Brain microvascular endothelial cell (primary cell): Measurements from ENCODE around the gene TPM4.
"Not testable (repeated sequence)": the region's sequence is repeated elsewhere in the genome, so short reads cannot be mapped to it uniquely, and the experiment has no call there.

ENCODE experiments used
- DNase-seq: peaks from one replicate; pipeline ENCODE4 v3.0.0-alpha.2; 2020
- H3K27ac ChIP-seq: fragments of 250-450 bp; sonication (Bioruptor Pico); 2 replicates; pipeline ENCODE4 v1.5.1; 2020; ENCODE audit warnings: mild to moderate bottlenecking, moderate library complexity
- H3K27me3 ChIP-seq: fragments of 250-450 bp; sonication (Bioruptor Pico); replicated peaks from 2 replicates; pipeline ENCODE4 v1.5.1; 2020; ENCODE audit warnings: mild to moderate bottlenecking
- H3K36me3 ChIP-seq: fragments of 250-450 bp; sonication (Bioruptor Pico); replicated peaks from 2 replicates; pipeline ENCODE4 v1.5.1; 2020; ENCODE audit warnings: mild to moderate bottlenecking
- H3K4me3 ChIP-seq: 2 replicates; pipeline ENCODE4 v1.5.1; 2011; ENCODE audit warnings: low read depth, mild to moderate bottlenecking, control low read depth, low read length, moderate library complexity
- CTCF ChIP-seq: IDR thresholded peaks from 2 replicates; pipeline ENCODE4 v1.5.1; 2011; ENCODE audit warnings: low read depth, mild to moderate bottlenecking, moderate library complexity, low read length, control low read depth, inconsistent platforms; ENCODE audit errors: missing control alignments
- in situ Hi-C: cut with HindIII; loops from 2 replicates; pipeline ENCODE4 v1.10.0; 2017; ENCODE audit warnings: low sequenced_read_pairs, low pct_ligation_motif_present

The TPM4 gene

GRCh38 chr19:16095071-16095571, 18.8 kb downstream of the TPM4 start:
- in situ Hi-C loops, result no loop called here
- H3K27me3 ChIP-seq, result no peaks in the 10 kb centered on the region
- DNase-seq, result no peak
- TF ChIP-seq CTCF, result no peak
- no peak overlapping the region for H3K4me3 ChIP-seq
- H3K36me3 ChIP-seq, result peaks cover 95% of the 10 kb centered on the region
- peak overlapping the region; percentile 46 for H3K27ac ChIP-seq

GRCh38 chr19:16096280-16096855, 20.1 kb downstream of the TPM4 start:
- Histone ChIP-seq H3K27ac (peak overlapping the region; percentile 16), H3K27me3 (no peaks in the 10 kb centered on the region), H3K36me3 (peaks cover 95% of the 10 kb centered on the region), H3K4me3 (no peak overlapping the region)
- DNase-seq, result no peak
- in situ Hi-C loops, result no loop called here
- TF ChIP-seq CTCF, result no peak

- in situ Hi-C loops, result no loop called here
- no peak for TF ChIP-seq CTCF
- Histone ChIP-seq H3K27me3 (no peaks in the 10 kb centered on the region), H3K36me3 (peaks cover 95% of the 10 kb centered on the region), H3K4me3 (no peak overlapping the region), H3K27ac (no peak overlapping the region)
- no peak for DNase-seq
These were observed 22.1 kb downstream of the TPM4 start for GRCh38 chr19:16098416-16098768.

- in situ Hi-C loops, result no loop called here
- TF ChIP-seq CTCF, result no peak
- Histone ChIP-seq H3K27me3 (no peaks in the 10 kb centered on the region), H3K27ac (no peak overlapping the region), H3K4me3 (no peak overlapping the region), H3K36me3 (peaks cover 95% of the 10 kb centered on the region)
- DNase-seq, result no peak
These were observed 22.5 kb downstream of the TPM4 start for GRCh38 chr19:16098821-16099220.

GRCh38 chr19:16099314-16099965, 23.1 kb downstream of the TPM4 start:
- in situ Hi-C loops, H3K27ac ChIP-seq, DNase-seq, H3K27me3 ChIP-seq, H3K4me3 ChIP-seq: not testable (repeated sequence)
- peaks cover 88% of the 10 kb centered on the region for H3K36me3 ChIP-seq

- H3K27me3 ChIP-seq, result no peaks in the 10 kb centered on the region
- no peak overlapping the region for H3K4me3 ChIP-seq
- no peak for DNase-seq
- H3K36me3 ChIP-seq, result peaks cover 79% of the 10 kb centered on the region
- H3K27ac ChIP-seq, result no peak overlapping the region
- TF ChIP-seq CTCF, result no peak
- in situ Hi-C loops, result no loop called here
These were observed 24.2 kb downstream of the TPM4 start for GRCh38 chr19:16100524-16100923.
